ENCODE results near the gene C19orf12. TPM values are rescaled to one million over a fixed set of nuclear protein-coding genes. Genes with fewer than 3 reads are reported as not detected.

The C19orf12 gene
- polyA plus RNA-seq, 4 donors: 20.8 to 29.1 (median 27.0) TPM

DNA sequence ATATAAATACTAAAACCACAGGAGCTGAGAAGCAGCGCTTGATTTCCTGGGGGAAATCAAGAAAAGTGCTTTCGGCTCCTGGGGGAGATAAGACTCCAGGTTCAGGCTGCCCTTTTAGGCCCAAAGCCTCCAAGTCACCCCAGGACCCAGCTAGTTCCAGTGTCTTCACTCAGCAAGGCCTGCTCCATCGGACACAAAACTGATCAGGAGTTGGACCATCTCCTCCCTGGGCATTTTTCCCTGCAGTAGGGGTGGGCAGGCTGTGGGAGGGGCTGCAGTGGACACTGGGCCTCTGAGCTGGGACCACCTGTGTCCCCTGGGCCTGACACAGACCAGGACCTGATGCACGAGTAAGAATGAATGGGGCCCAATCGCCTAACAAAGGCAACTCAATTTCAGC, 15.2 kb downstream of the C19orf12 start:
- DNase-seq (ENCODE audit: low read depth in 4 of 4, low spot score in 2 of 4): no peak

DNA sequence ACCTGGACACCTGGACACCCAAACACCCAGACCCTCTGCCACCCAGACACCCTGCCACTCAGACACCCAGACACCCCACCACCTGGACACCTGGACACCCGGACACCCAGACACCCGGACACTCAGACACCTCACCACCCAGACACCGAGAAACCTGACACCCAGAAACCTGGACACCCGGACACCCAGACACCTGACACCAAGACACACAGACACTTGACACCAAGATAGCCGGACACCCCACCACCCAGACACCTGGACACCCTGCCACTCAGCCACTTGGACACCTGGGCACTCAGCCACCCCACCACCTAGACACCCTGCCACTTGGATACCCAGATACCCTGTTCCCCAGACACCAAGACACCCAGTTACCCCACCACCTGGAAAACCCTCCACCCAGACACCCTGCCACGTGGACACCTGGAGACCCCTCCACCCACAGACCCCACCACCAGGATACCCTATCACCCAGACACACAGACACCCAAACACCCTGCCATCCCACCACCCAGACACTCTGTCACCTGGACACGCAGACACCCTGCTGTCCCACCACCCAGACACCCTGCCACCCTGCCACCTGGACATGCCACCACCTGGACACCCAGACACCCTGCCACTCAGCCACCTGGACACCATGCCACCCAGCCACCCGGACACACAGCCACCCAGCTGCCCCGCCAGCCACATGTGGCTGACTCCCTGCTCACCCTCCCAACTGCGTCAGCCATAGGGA, 17.4 kb downstream of the C19orf12 start:
- DNase-seq (ENCODE audit: low read depth in 4 of 4, low spot score in 2 of 4): no peak

DNA sequence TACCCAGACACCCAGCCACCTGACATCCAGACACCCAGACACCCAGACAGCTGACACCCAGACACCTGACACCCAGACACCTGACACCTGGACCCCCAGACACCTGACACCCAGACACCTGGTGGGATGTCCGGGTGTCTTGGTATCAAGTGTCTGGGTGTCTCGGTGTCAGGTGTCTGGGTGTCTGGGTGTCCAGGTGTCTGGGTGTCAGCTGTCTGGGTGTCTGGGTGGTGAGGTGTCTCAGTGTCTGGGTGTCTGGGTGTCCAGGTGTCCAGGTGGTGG, 18.6 kb downstream of the C19orf12 start:
- no peak for DNase-seq (ENCODE audit: low read depth in 4 of 4, low spot score in 2 of 4)

DNA sequence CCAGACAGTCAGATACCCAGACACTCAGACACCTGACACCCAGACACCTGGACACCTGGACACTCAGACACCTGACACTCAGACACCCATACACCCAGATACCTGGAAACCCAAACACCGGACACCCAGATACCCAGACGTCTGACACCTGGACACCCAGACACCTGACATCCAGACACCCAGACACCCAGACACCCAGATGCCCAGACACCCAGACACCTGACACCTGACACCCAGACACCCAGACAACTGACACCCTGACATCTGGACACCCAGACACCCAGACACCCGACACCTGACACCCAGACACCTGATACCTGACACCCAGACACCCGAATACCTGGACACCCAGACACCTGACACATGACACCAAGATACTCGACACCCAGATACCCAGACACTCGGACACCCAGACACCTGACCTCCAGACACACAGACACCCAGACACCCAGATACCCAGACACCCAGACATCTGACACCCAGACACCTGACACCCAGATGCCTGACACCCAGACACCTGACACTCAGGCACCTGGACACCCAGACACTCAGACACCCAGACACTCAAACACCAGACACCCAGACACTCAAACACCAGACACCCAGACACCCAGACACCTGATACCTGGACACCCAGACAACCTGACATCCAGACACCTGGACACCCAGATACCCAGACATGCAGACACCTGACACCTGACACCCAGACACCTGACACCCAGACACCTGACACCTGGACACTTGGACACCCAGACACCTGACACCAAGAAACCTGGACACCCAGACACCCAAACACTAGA, 19.1 kb downstream of the C19orf12 start:
- no peak for DNase-seq (ENCODE audit: low read depth in 4 of 4, low spot score in 2 of 4)

DNA sequence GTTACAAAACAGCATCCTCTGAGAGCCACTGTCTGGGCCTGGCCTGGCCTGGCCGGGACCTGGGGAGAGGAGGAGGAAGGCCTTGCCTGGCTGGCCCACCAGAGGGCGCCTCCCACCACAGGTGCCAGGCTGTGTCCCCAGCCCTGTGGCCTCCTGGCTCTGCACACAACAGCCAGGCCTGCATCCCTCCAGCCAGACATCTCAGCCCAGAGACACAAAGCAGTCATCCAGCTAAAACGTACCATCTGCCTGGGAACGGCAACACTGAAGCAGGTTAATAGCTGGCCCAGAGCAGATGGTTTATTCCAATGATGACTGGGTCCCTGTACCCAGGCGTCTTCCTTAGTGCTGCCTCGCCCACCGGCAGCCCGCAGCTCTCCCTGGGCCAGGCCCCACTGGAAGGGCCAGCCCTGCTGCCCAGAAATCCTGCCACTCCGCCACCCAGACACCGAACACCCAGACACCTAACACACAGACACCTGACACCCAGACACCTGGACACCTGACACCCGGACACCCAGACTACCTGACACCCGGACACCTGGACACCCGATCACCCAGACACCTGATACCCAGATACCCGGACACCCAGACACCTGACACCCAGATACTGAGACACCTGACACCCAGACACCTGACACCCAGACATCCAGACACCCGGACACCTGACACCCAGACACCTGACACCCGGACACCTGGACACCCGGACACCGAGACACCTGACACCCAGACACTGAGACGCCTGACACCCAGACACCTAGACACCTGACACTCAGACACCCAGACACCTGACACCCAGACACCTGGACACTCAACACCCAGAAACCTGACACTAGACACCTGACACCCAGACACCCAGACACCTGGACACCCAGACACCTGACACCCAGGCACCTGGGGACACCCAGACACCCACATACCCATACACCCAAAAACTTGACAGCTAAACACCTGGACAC, 20.1 kb downstream of the C19orf12 start:
- DNase-seq (ENCODE audit: low read depth in 4 of 4, low spot score in 2 of 4): peak in 3 of 4 donors; percentile 38 to 56 (median 52)

DNA sequence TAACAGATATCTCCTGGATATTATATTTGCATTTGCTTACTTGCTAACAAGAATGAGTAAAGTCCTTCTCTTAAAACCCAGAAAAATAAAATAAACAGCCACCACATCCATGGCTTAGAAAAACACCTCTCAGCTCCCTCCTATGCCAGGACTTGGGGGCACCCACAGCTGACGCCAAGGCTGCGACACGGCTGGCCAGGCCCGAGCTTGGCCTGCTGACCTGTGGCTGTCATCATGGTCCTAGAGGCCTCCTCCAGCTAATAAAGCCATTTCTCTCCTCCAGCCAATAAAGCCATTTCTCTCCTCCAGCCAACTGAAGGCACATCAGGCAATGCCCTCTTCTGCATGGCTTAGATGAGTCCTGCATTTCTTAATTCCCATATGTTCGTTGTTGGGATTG, 20.9 kb downstream of the C19orf12 start:
- DNase-seq (ENCODE audit: low read depth in 4 of 4, low spot score in 2 of 4): no peak

DNA sequence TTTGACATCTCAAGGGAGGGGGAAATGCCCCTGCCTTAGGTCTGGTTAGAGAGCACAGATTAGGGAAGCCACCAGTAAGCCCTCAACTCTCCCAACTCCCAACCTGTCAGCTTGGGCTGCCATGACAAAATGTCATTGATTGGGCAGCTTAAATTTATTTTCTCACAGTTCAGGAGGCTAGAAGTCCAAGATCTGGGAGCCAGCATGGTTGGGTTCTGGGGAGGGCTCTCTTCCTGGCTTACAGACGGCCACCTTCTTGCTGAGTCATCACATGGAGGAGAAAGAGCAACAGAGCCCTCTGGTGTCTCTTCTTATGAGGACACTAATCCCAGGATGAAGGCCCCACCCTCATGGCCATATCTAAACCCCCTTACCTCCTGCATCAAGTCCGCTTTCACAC, 24.2 kb downstream of the C19orf12 start:
- no peak for DNase-seq (ENCODE audit: low read depth in 4 of 4, low spot score in 2 of 4)

DNA sequence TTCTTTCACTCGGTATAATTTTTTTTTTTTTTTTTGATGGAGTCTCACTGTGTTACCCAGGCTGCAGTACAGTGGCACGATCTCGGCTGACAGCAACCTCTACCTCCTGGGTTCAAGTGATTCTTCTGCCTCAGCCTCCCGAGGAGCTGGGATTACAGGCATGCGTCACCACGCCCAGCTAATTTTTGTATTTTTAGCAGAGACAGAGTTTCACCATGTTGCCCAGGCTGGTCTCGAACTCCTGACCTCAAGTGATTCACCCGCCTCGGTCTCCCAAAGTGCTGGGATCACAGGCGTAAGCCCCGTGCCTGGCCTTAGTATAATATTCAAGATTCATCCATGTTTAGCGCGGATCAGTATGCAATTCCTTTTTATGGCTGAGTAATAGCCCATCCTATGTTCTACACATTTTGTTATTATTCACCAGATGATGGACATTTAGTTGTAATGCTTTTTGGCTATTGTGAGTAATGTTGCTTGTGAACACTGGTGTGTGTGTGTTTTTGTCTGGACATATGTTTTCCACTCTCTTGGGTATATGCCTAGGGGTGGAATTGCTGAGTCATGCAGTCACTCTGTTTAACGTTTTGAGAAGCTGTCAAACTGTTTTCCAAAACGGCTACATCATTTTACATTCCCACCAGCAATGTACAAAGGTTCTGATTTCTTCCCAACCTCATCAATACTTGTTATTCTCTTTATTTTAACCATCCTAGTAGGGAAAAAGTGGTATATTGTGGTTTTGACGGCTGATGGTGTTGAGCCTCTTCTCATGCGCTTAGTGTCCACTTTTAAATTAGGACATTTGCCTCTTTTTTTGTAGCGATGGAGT, 26.9 kb downstream of the C19orf12 start:
- DNase-seq (ENCODE audit: low read depth in 4 of 4, low spot score in 2 of 4): no peak

DNA sequence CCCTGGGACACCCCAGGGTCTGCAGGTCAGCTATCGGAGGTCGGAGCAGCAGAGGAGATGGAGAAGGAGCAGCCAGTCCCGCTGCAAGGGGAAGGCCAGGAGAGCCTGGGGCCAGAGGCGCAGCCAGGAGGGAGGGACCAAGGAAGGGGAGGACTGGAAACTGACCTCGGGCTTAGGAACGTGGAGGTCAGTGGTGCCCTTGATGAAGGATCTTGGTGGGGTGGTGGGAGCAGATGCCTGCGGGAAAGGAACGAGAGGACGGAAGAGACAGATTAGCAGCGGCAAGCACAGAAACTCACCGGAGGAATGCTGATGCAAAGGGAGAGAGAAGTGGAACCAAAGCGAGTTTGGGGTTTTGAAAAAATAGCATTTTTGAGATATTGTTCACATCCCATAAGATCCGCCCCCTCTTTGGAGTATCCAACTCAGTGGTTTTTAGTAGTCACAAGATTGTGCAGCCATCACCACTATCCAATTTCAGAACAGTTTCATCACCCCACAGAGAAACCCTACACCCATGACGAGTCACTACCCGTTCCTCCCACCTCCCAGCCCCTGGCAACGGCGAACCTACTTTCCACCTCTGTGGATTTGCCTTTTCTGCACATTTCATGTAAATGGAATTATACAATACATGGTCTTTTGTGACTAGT, 27.7 kb downstream of the C19orf12 start:
- DNase-seq (ENCODE audit: low read depth in 4 of 4, low spot score in 2 of 4): no peak

DNA sequence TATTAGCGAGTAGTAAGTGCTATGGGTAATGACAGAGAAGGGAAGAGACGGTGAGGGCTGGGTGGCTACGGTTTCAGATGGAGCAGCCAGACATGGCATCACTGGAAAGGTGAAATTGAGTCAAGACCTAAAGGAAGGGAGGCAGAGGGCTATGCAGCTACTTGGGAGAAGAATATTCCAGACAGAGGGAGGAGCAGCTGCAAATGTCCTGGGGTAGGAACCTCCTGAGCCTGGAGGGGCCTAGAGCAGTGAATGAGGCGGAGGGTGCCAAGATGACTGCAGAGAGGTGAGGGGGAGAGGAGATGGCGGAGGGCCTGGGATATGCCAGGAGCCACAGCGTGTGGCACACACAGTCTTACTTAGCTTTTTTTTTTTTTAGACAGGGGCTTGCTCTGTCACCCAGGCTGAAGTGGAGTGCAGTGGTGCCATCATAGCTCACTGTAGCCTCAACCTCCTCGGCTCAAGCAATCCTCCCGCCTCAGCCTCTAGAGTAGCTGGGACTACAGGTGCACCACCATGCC, 28.7 kb downstream of the C19orf12 start:
- DNase-seq (ENCODE audit: low read depth in 4 of 4, low spot score in 2 of 4): no peak

DNA sequence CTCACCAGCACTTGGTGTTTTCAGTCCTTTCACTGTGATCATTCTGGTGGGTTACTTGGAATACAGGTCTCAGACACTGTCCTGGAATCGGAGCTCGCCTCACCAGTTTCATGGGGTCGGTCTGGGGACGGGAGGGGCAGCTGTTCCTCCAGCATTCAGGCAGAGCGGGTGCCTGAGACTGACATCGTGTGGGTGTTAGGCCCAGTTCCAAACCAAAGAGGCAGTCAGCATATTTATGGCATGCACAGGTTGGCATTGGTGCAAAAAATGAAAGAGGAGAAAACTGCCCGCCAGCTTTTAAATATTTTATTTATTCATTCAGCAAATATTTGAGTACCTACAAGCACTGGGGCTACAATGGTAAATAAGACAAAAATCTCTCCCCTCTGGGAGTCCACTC, 29.7 kb downstream of the C19orf12 start:
- no peak for DNase-seq (ENCODE audit: low read depth in 4 of 4, low spot score in 2 of 4)

DNA sequence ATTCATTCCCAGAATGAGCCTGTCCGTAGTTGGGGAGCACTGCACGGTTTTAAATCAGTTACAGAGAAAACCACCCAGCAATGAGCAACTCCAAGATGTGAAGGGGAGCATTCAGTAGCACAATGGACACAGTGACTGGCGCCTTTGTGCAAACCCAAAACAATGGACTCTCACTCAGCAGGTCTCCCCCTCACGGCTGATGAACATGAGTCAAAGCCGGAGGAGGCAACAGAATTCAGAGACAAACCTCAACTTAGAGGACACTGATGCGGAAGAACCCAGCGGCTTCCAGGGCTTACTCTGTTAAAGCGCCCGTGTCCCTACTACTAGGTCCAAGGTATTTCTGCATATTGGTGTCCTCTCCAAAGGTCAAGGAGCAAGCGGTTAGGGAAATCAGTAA, 32.1 kb downstream of the C19orf12 start:
- no peak for DNase-seq (ENCODE audit: low read depth in 4 of 4, low spot score in 2 of 4)

DNA sequence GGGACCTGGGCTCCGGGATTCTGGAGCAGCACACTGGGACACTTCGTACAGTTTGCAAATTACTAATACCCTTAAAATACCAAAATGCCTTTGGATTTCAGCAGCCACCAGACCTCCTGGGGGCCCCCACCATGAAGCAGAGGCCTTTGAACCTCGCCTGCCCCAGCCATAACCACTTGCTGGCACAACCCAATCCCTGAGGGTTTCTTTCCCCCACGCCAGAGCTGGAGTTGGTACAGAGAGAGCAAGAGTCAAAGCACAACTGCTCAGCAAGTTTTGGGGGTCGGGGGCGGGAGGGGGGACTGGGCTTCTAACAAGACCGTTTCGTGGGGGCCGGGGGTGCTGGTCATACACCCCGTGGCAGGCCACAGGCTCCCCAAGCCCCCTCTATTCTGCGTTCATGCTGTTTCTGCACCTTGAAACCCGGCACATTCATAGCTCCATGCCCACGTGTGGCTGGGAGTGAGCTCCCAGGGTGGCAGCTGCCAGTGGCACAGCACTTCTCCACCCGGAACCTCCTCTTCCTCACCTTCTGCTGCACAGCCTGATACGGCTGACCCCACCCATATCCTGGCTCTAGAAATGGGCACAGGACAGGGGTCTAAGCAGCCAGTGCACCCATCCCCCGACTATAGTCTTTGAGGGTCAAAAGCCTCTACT, 32.7 kb downstream of the C19orf12 start:
- DNase-seq (ENCODE audit: low read depth in 4 of 4, low spot score in 2 of 4): no peak

DNA sequence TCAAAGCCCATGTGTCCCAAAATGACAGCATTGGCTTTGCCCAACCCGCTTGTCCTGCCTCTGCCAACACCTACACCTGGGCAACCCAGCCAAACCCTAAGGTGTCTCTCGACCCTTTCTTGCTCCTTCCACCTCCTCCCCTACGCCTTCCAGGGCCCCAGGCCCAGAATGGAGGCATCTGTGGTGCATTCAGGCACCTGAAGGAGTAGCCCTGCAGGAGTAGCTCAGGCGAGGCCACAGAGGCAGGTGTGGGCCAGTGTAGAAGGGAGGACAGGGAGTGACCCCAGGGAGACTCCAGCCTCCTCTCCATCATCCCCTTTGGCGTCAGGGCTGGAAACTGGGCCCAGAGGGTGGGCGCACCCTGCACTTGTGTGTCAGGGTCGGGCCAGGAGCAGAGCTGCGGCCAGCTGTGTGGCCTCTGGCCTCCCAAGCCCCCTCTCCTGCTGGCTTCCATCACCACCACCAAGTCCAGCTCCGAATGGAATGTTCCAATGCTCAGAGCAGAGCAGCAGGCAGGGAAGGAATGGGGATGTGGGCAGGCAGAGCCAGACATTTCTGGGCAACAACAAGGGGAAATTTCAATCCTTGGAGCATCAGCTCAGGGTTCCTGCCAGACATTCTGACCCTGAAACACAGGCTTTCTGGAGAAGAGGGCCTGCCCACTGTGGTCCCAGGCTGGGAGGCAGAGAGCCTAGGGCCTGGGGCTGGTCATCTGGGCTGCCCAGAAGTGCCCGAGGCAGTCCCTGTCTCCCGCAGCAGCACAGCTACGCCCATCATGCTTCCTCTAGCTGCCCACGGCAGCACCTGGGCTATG, 33.4 kb downstream of the C19orf12 start:
- DNase-seq (ENCODE audit: low read depth in 4 of 4, low spot score in 2 of 4): no peak

DNA sequence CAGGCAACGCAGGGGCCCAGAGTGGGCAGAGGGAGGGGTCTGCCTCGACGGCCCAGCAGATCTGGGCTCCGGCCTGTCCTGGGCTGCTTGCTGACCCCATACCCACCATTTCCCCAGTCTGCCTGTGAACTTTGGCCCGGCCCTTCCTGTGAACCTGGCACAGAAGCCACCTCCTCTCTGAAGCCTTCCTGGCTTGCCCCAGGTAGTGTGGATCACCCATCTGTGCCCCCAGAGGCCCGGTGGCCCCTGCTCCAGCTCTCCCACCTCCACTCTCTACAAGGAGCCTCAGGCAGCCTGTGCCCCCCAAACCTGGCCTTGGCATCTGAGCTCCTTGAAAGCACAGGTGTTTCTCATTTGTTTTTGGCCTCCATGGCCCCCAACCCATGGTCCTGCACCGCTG, 34.1 kb downstream of the C19orf12 start:
- DNase-seq (ENCODE audit: low read depth in 4 of 4, low spot score in 2 of 4): no peak

DNA sequence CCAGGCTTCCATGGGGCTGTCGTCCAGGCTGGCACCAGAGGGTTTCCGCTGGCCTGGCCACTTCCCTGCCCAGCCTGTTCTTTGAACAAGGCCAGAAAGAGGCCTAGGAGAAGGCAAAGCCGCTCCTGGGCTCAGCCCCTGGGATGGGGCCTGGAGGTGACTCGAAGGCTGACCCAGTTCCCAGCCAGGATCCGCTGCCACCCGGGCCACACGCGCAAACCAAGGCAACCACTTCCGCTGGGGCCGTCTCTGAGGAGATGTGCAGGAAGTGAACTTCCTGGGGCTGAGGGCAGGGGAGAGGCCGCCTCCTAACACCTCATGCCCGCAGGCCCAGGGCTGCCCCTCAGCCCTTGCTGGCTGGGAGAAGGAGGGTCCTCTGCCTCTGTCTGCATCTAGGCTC, 34.6 kb downstream of the C19orf12 start:
- no peak for DNase-seq (ENCODE audit: low read depth in 4 of 4, low spot score in 2 of 4)

DNA sequence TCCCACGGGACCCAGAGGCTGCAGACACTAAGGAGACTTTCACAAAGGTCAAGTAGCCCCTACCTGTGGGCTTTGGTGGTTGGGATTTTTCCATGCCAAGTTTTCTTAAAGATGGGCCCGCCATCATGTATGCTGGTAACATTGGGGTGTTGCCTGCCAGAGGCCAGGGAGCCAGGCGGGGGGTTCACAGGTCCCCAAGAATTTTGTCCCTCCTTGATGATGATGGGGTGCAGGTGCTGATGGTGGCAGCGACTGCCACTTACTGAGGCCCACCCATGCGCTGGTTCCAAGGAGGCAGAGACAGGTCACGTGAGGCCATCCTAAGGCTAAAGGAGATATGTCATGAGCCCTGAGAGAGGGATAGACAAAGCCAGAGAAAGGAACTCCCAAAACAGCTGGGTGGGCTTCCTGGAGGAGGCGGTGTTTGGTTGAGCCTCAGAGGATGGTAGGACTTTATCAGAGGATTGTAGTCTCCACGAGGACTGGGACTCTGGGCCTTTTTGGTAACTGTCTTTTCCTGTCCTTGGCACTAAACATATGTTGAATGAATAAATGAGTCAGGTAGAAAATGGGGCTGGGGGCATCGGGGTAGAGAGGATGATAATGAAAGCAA, 35.4 kb downstream of the C19orf12 start:
- DNase-seq (ENCODE audit: low read depth in 4 of 4, low spot score in 2 of 4): no peak
